IMR-90 (cell line): ENCODE results near the gene TUBGCP3. TPM values are rescaled to one million over a fixed set of nuclear protein-coding genes. Genes with fewer than 3 reads are reported as not detected.

Experiments used
- ATAC-seq: fragments of 200-7000 bp; cut with Tn5 transposase; 2 replicates; pipeline ENCODE4 v1.9.1; 2020; ENCODE audit warnings: low read depth, mild to moderate bottlenecking, moderate library complexity
- BruUV-seq: library from RNA; stranded (reverse); fragments of 400-500 nt; replicated peaks from 2 replicates; lab custom pipeline; 2021; lab: Mats Ljungman, UMichigan
- CTCF ChIA-PET: fragments of 300-600 bp; formaldehyde crosslinking; extraction: SDS; loops from one replicate; lab custom pipeline; 2021; ENCODE audit warnings: antibody characterized with exemption; lab: Yijun Ruan, JAX
- POLR2A ChIA-PET: fragments of 300-600 bp; sonication (Branson Sonifier 250); formaldehyde crosslinking; loops from one replicate; lab custom pipeline; 2022; ENCODE audit warnings: antibody characterized with exemption; ENCODE audit not compliant: unreplicated experiment; lab: Charles Lee
- DNase-seq: peaks from one replicate; pipeline ENCODE4 v3.0.0; 2013
- H2AFZ ChIP-seq: replicated peaks from 2 replicates; pipeline ENCODE3; 2013; ENCODE audit warnings: low read length, mild to moderate bottlenecking; ENCODE audit not compliant: poor library complexity
- H2AK5ac ChIP-seq: 2 replicates; pipeline ENCODE4 v1.6.1; 2013; ENCODE audit warnings: low read depth, low read length, inconsistent platforms
- H2AK9ac ChIP-seq: replicated peaks from 2 replicates; pipeline ENCODE3; 2013; ENCODE audit warnings: mild to moderate bottlenecking, low read depth, low read length, moderate library complexity; ENCODE audit not compliant: poor library complexity
- H2BK120ac ChIP-seq: 2 replicates; pipeline ENCODE4 v1.6.1; 2013; ENCODE audit warnings: low read depth, low read length, inconsistent platforms
- H2BK15ac ChIP-seq: 3 replicates; pipeline ENCODE4 v1.6.1; 2013; ENCODE audit warnings: low read depth, low read length, inconsistent platforms
- H2BK20ac ChIP-seq: 2 replicates; pipeline ENCODE4 v1.6.1; 2013; ENCODE audit warnings: low read depth, mild to moderate bottlenecking, inconsistent platforms, low read length, moderate library complexity
- H2BK5ac ChIP-seq: 2 replicates; pipeline ENCODE4 v1.6.1; 2013; ENCODE audit warnings: mild to moderate bottlenecking, low read depth, low read length, inconsistent platforms; ENCODE audit not compliant: poor library complexity, severe bottlenecking
- H3K14ac ChIP-seq: replicated peaks from 2 replicates; pipeline ENCODE4 v1.6.1; 2013; ENCODE audit warnings: low read depth, low read length, inconsistent platforms
- H3K18ac ChIP-seq: 2 replicates; pipeline ENCODE4 v1.6.1; 2013; ENCODE audit warnings: low read depth, low read length, control low read depth
- H3K23ac ChIP-seq: 2 replicates; pipeline ENCODE4 v1.6.1; 2013; ENCODE audit warnings: low read depth, low read length, inconsistent platforms
- H3K27ac ChIP-seq: 2 replicates; pipeline ENCODE4 v1.5.1; 2013; ENCODE audit warnings: mild to moderate bottlenecking, control low read depth, low read length; ENCODE audit not compliant: insufficient read depth
- H3K27me3 ChIP-seq: 2 replicates; pipeline ENCODE4 v1.6.1; 2013; ENCODE audit warnings: low read length; ENCODE audit not compliant: control insufficient read depth, insufficient read depth
- H3K36me3 ChIP-seq: 2 replicates; pipeline ENCODE4 v1.6.1; 2013; ENCODE audit warnings: low read length, mixed read lengths; ENCODE audit not compliant: control insufficient read depth, insufficient read depth
- H3K4ac ChIP-seq: 2 replicates; pipeline ENCODE4 v1.6.1; 2013; ENCODE audit warnings: low read depth, low read length, inconsistent platforms
- H3K4me1 ChIP-seq: 2 replicates; pipeline ENCODE4 v1.6.1; 2013; ENCODE audit warnings: low read length, mixed read lengths; ENCODE audit not compliant: control insufficient read depth, insufficient read depth
- H3K4me2 ChIP-seq: 2 replicates; pipeline ENCODE4 v1.6.1; 2013; ENCODE audit warnings: low read depth, mild to moderate bottlenecking, control low read depth, low read length, moderate library complexity
- H3K4me3 ChIP-seq: 2 replicates; pipeline ENCODE4 v1.5.1; 2013; ENCODE audit warnings: low read depth, mild to moderate bottlenecking, control low read depth, low read length, moderate library complexity; ENCODE audit not compliant: insufficient read depth
- H3K56ac ChIP-seq: 2 replicates; pipeline ENCODE4 v1.6.1; 2013; ENCODE audit warnings: low read length, inconsistent platforms; ENCODE audit not compliant: insufficient read depth; ENCODE audit errors: extremely low read depth
- H3K79me1 ChIP-seq, 2 experiments: 2 replicates each; pipeline ENCODE4 v1.6.1; 2013; ENCODE audit warnings: low read length in 2 of 2, inconsistent platforms in 1 of 2, low read depth in 1 of 2
- H3K9ac ChIP-seq: 2 replicates; pipeline ENCODE4 v1.6.1; 2013; ENCODE audit warnings: low read depth, low read length, control low read depth
- H3K9me1 ChIP-seq: 2 replicates; pipeline ENCODE4 v1.6.1; 2013; ENCODE audit warnings: low read length, inconsistent platforms; ENCODE audit not compliant: insufficient read depth
- H3K9me3 ChIP-seq: 2 replicates; pipeline ENCODE4 v1.6.1; 2013; ENCODE audit warnings: low read length; ENCODE audit not compliant: control insufficient read depth, insufficient read depth
- H4K20me1 ChIP-seq: 2 replicates; pipeline ENCODE4 v1.6.1; 2013; ENCODE audit warnings: low read length, inconsistent platforms; ENCODE audit not compliant: insufficient read depth
- H4K5ac ChIP-seq: 2 replicates; pipeline ENCODE4 v1.6.1; 2013; ENCODE audit warnings: mild to moderate bottlenecking, low read depth, low read length, control low read depth
- H4K8ac ChIP-seq, 2 experiments: 2 replicates each; pipeline ENCODE4 v1.6.1; 2013; ENCODE audit warnings: low read depth in 2 of 2, low read length in 2 of 2, control low read depth in 1 of 2, inconsistent platforms in 1 of 2
- H4K91ac ChIP-seq: 2 replicates; pipeline ENCODE4 v1.6.1; 2013; ENCODE audit warnings: low read depth, low read length, inconsistent platforms; ENCODE audit not compliant: insufficient read depth
- BHLHE40 ChIP-seq: fragments of 150-350 bp; IDR thresholded peaks from 2 replicates; pipeline ENCODE4 v1.6.1; 2016; ENCODE audit warnings: mild to moderate bottlenecking, low read depth, low read length
- CEBPB ChIP-seq: IDR thresholded peaks from 2 replicates; pipeline ENCODE4 v1.6.1; 2012; ENCODE audit warnings: low read depth, low read length, improper control_type of control experiment
- CHD1 ChIP-seq: IDR thresholded peaks from 2 replicates; pipeline ENCODE4 v1.6.1; 2012; ENCODE audit warnings: low read depth, low read length, improper control_type of control experiment
- CTCF ChIP-seq: conservative IDR thresholded peaks from 2 replicates; pipeline ENCODE4 v1.5.1; 2012; ENCODE audit warnings: mild to moderate bottlenecking, low read depth, low read length, improper control_type of control experiment
- ELK1 ChIP-seq: fragments of 150-350 bp; IDR thresholded peaks from 2 replicates; pipeline ENCODE4 v1.6.1; 2016; ENCODE audit warnings: low read depth, mild to moderate bottlenecking, low read length, moderate library complexity, borderline replicate concordance
- MAFK ChIP-seq: IDR thresholded peaks from 2 replicates; pipeline ENCODE4 v1.6.1; 2012; ENCODE audit warnings: low read depth, low read length, improper control_type of control experiment
- MAZ ChIP-seq: IDR thresholded peaks from 2 replicates; pipeline ENCODE4 v1.6.1; 2012; ENCODE audit warnings: low read depth, mild to moderate bottlenecking, low read length, improper control_type of control experiment, moderate library complexity, borderline replicate concordance
- MXI1 ChIP-seq: IDR thresholded peaks from 2 replicates; pipeline ENCODE4 v1.6.1; 2012; ENCODE audit warnings: low read depth, mild to moderate bottlenecking, low read length, moderate library complexity, borderline replicate concordance
- POLR2A ChIP-seq: IDR thresholded peaks from 2 replicates; pipeline ENCODE4 v1.6.1; 2012; ENCODE audit warnings: mild to moderate bottlenecking, low read depth, low read length
- RAD21 ChIP-seq: IDR thresholded peaks from 2 replicates; pipeline ENCODE4 v1.6.1; 2012; ENCODE audit warnings: low read length, improper control_type of control experiment
- RCOR1 ChIP-seq: IDR thresholded peaks from 2 replicates; pipeline ENCODE4 v1.6.1; 2012; ENCODE audit warnings: mild to moderate bottlenecking, low read length, improper control_type of control experiment; ENCODE audit not compliant: insufficient replicate concordance
- RFX5 ChIP-seq: IDR thresholded peaks from 2 replicates; pipeline ENCODE4 v1.8.0; 2012; ENCODE audit warnings: low read depth, mild to moderate bottlenecking, low read length, moderate library complexity
- USF2 ChIP-seq: fragments of 150-350 bp; IDR thresholded peaks from 2 replicates; pipeline ENCODE4 v1.6.1; 2017; ENCODE audit warnings: mild to moderate bottlenecking, antibody characterized with exemption, low read length, low read depth
- WGBS, 2 experiments: methylation state at CpG; one replicate each; pipeline versions ENCODE4 v1.1.5 to v1.1.7; 2013; ENCODE audit warnings: missing lambda C conversion rate in 2 of 2; ENCODE audit not compliant: insufficient read length in 1 of 2; ENCODE audit errors: extremely low coverage in 2 of 2; 5-methylcytosine and 5-hydroxymethylcytosine counted together
- dilution Hi-C: fragments of 300-500 bp; cut with HindIII; formaldehyde crosslinking; loops from one replicate; pipeline ENCODE4 v1.14.3; 2018; ENCODE audit warnings: low sequenced_read_pairs; ENCODE audit not compliant: unreplicated experiment
- in situ Hi-C: fragments of 300-500 bp; cut with MboI; formaldehyde crosslinking; loops from 3 replicates; pipeline ENCODE4 v1.14.3; 2019; ENCODE audit warnings: low sequenced_read_pairs, inconsistent platforms, mixed read lengths
- intact Hi-C: fragments of 100-400 bp; cut with micrococcal nuclease; formaldehyde crosslinking; loops from 2 replicates; pipeline ENCODE4 v1.10.0; 2022
- polyA plus RNA-seq, 3 experiments: library from polyadenylated mRNA; depleted of rRNA; stranded (reverse); fragments of >200 nt; gene quantifications; 2 replicates each; pipeline ENCODE4 v1.2.3, GENCODE V29; 2012; ENCODE audit warnings: low replicate concordance in 1 of 3
- total RNA-seq: library from RNA; depleted of rRNA; stranded (reverse); fragments of >200 nt; gene quantifications from 2 replicates; pipeline ENCODE4 v1.2.3, GENCODE V29; 2012

TUBGCP3 gene
- total and polyA plus RNA-seq, 2 of the 4 experiments (the other 2 are of a cell fraction), result 16.0 to 17.8 TPM

GRCh38 chr13:112567161-112567862, 20.6 kb downstream of the TUBGCP3 start:
- no peak overlapping the region for H3K4me3 ChIP-seq
- peak overlapping the region; percentile 74; the same call in 1 of the 3 replicates for H2BK15ac ChIP-seq
- peak overlapping the region; percentile 81 for H3K27ac ChIP-seq
- H3K56ac ChIP-seq, result no peak overlapping the region
- H4K8ac ChIP-seq, result peak overlapping the region in 1 of 2 experiments; percentile 54; a peak in 2 of 4 replicates
- intact Hi-C loops (no loop called here), in situ Hi-C loops (no loop called here), dilution Hi-C loops (no loop called here)
- H3K79me1 ChIP-seq, result peaks cover 47 to 75% of the 10 kb centered on the region in 2 experiments
- peak overlapping the region; percentile 95 for H2AK5ac ChIP-seq
- H2BK20ac ChIP-seq, result peak overlapping the region; percentile 66; the same call in 1 of the 2 replicates
- no peak overlapping the region for H2AFZ ChIP-seq
- ATAC-seq (peak; percentile 86), DNase-seq (peak; percentile 66)
- no TSS peak for BruUV-seq
- TF ChIP-seq RCOR1 (no peak), CEBPB (0 out of 2 replicates have a peak, but pooled peaks have one; percentile 40), CTCF (no peak), USF2 (no peak), CHD1 (no peak), MXI1 (no peak), RFX5 (no peak), MAZ (no peak), ELK1 (no peak), POLR2A (no peak), MAFK (peak; percentile 53; the same call in 1 of the 2 replicates), BHLHE40 (no peak), RAD21 (no peak)
- ChIA-PET CTCF (no interaction called here), POLR2A (no interaction called here)
- H3K4ac ChIP-seq, result peak overlapping the region; percentile 67
- H3K9me3 ChIP-seq, result no peaks in the 10 kb centered on the region
- WGBS, 2 experiments, result no CpG with 5 or more reads among the region's 5 CpGs
- H3K23ac ChIP-seq, result peak overlapping the region; percentile 1; the same call in 1 of the 2 replicates
- peak overlapping the region; percentile 73 for H2AK9ac ChIP-seq
- peaks cover 7% of the 10 kb centered on the region for H3K4me1 ChIP-seq
- H3K27me3 ChIP-seq, result no peaks in the 10 kb centered on the region
- no peak overlapping the region for H3K9ac ChIP-seq
- peaks cover 12% of the 10 kb centered on the region for H3K9me1 ChIP-seq
- H3K36me3 ChIP-seq, result peaks cover 10% of the 10 kb centered on the region
- peak overlapping the region; percentile 62 for H3K14ac ChIP-seq
- peaks cover 21% of the 10 kb centered on the region for H4K20me1 ChIP-seq
- H4K91ac ChIP-seq, result peak overlapping the region; percentile 56
- peak overlapping the region; percentile 20; the same call in 1 of the 2 replicates for H4K5ac ChIP-seq
- H2BK120ac ChIP-seq, result peak overlapping the region; percentile 71; the same call in 1 of the 2 replicates
- H2BK5ac ChIP-seq, result peak overlapping the region; percentile 79
- peak overlapping the region; percentile 85 for H3K4me2 ChIP-seq
- H3K18ac ChIP-seq, result peak overlapping the region; percentile 86
